Esophagus mucosa (tissue), 1 donor: ENCODE results near the gene ERP44. TPM values are rescaled to one million over a fixed set of nuclear protein-coding genes. Genes with fewer than 3 reads are reported as not detected.
"Not testable (repeated sequence)": the region's sequence is repeated elsewhere in the genome, so short reads cannot be mapped to it uniquely, and the experiment has no call there.

ENCODE experiments used
- ATAC-seq: fragments of 200-7000 bp; cut with Tn5 transposase; one replicate; pipeline ENCODE4 v1.9.1; 2020
- total RNA-seq: library from RNA; stranded (reverse); gene quantifications from one replicate; pipeline ENCODE4 v1.2.4, GENCODE V29; 2023
- donor health status: DM: yes; HTN: yes; CAD: no.

The ERP44 gene
- total RNA-seq, 1 donor from 2014 or later: 14.2 TPM

- no peak for ATAC-seq
Measured at GRCh38 chr9:100100146-100100667, 1.4 kb upstream of the ERP44 start.

- ATAC-seq: no peak
Measured at GRCh38 chr9:100099722-100100042, 882 bp upstream of the ERP44 start.

GRCh38 chr9:100098046-100098886 lies 534 bp downstream of the ERP44 start:
- ATAC-seq: peak; percentile 80

GRCh38 chr9:100096378-100096916 lies 2.4 kb downstream of the ERP44 start:
- ATAC-seq: no peak

GRCh38 chr9:100094411-100094810 lies 4.4 kb downstream of the ERP44 start:
- ATAC-seq: not testable (repeated sequence)

GRCh38 chr9:100092066-100092465 lies 6.7 kb downstream of the ERP44 start:
- ATAC-seq: no peak

GRCh38 chr9:100091650-100092049 lies 7.2 kb downstream of the ERP44 start:
- ATAC-seq: no peak

GRCh38 chr9:100090880-100091279 lies 7.9 kb downstream of the ERP44 start:
- ATAC-seq: no peak

- ATAC-seq: peak; percentile 86
Measured at GRCh38 chr9:100088202-100088601, 10.6 kb downstream of the ERP44 start.

- ATAC-seq: no peak
Measured at GRCh38 chr9:100087218-100087617, 11.6 kb downstream of the ERP44 start.

- ATAC-seq: no peak
Measured at GRCh38 chr9:100086097-100086635, 12.6 kb downstream of the ERP44 start.

GRCh38 chr9:100084734-100085133 lies 14.1 kb downstream of the ERP44 start:
- ATAC-seq: no peak

- no peak for ATAC-seq
Measured at GRCh38 chr9:100084128-100084453, 14.7 kb downstream of the ERP44 start.

- ATAC-seq: no peak
Measured at GRCh38 chr9:100083448-100084127, 15.2 kb downstream of the ERP44 start.

GRCh38 chr9:100082782-100083181 lies 16.0 kb downstream of the ERP44 start:
- no peak for ATAC-seq

GRCh38 chr9:100076256-100076655 lies 22.5 kb downstream of the ERP44 start:
- ATAC-seq: not testable (repeated sequence)

GRCh38 chr9:100074989-100075388 lies 23.8 kb downstream of the ERP44 start:
- no peak for ATAC-seq

GRCh38 chr9:100074093-100074492 lies 24.7 kb downstream of the ERP44 start:
- no peak for ATAC-seq

- no peak for ATAC-seq
Measured at GRCh38 chr9:100072805-100073204, 26.0 kb downstream of the ERP44 start.

GRCh38 chr9:100071271-100071670 lies 27.5 kb downstream of the ERP44 start:
- no peak for ATAC-seq

GRCh38 chr9:100070104-100071041 lies 28.4 kb downstream of the ERP44 start:
- no peak for ATAC-seq

GRCh38 chr9:100069068-100069467 lies 29.7 kb downstream of the ERP44 start:
- not testable (repeated sequence) for ATAC-seq
